SW 1271 (cell line): ENCODE results near the gene RPP38.

Experiments
- DNase-seq, 2 experiments: peaks; one replicate each; lab custom pipeline; 2025; lab: John Stamatoyannopoulos, UW

The RPP38 gene

GRCh38 chr10:15112657-15113056, 15.5 kb downstream of the RPP38 start:
- no peak for DNase-seq

DNA sequence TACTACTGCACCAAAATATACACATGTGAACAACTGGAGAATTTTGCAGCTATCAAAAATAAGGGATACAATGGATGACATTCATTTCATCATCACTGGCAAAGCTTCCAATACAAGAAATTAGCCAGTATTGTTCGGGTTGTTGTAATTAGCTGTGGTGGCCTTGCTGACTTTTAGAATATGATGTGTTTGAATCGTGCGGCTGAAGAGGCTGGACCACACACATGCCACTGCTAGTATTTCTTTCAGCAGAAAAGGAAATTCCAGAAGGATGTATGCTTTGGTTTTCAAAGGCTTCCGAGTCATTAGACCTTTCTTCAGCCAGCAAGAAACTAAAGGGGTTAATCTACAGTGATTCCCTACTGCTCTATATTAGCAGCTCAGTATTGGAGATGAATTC, 16.6 kb downstream of the RPP38 start:
- no peak for DNase-seq

GRCh38 chr10:15116225-15116624, 19.1 kb downstream of the RPP38 start:
- no peak for DNase-seq

DNA sequence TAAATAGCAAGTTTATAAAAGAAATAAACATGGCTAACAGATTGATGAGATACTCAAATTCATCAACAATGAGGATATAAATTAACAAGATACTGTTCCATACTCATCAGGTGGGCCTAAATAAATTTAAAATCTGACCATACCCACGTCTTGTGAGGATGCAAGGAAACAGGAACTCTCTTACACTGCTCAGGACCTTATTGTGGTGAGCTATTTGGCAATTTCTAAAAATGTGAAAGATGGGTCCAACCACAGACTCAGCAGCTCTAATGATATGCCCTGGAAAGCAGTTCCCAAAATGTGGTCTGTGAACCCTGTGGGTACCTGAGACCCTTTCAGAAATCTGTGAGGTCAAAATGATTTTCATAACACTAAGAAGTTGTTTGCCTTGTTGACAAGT, 21.5 kb downstream of the RPP38 start:
- no peak for DNase-seq

GRCh38 chr10:15120523-15120922, 23.4 kb downstream of the RPP38 start:
- no peak for DNase-seq

GRCh38 chr10:15121707-15122106, 24.6 kb downstream of the RPP38 start:
- no peak for DNase-seq

DNA sequence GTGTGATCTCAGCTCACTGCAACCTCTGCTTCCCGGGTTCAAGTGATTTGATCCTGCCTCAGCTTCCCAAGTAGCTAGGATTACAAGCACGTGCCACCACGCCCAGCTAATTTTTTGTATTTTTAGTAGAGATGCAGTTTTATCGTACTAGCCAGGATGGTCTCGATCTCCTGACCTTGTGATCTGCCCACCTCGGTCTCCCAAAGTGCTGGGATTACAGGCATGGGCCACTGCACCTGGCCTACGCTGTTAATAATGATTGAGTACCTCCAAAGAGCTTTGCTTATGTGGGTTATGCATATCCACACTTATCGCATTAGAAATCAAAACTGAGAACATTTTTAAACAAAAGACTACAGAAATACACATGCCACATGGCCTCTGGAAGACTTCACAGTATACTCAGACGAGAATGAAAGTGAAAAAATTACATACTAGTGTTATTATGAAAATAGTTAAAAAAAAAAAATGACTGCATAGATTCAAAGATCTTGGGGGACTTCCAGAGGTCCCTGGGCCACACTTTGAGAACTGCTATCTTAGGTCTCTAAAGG, 25.4 kb downstream of the RPP38 start:
- no peak for DNase-seq

DNA sequence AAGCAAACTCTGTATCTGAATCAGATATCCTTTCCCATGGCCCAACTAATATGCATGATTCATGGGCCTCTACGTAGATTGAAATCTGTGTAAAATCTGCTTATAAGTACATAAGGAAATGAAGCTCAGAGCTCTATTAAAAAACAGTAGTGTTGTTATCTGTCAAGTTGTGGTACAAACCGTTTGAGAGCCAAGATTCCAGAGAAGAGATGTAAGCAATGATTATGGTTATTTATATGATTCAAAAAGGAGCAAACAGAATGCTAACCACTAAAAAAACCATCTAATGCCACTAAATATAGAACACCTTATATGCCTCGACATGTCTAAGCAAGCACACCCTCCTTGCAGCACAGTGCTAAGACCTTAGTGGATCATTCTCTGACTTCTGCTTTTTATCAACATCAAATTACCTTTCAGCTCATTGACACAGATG, 26.6 kb downstream of the RPP38 start:
- DNase-seq, result no peak

DNA sequence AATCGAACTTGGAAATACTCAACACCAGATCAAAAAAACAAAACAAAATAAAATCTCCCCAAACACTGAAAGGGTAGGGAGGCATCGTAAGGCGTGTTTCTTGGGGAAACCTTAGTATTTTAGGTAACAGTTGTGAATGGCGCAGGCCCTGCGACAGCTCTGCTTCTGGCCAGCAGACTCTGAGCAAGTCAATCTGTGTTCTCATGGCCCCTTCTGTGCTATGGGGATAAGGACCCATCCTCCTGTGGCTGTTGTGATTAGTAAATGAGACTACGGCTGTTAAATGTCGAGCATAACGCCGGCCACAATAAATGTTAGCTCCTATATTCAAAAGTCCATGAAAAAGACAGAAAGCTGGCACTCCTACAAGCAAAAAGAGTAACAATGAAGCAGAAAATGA, 27.0 kb downstream of the RPP38 start:
- DNase-seq, result no peak

DNA sequence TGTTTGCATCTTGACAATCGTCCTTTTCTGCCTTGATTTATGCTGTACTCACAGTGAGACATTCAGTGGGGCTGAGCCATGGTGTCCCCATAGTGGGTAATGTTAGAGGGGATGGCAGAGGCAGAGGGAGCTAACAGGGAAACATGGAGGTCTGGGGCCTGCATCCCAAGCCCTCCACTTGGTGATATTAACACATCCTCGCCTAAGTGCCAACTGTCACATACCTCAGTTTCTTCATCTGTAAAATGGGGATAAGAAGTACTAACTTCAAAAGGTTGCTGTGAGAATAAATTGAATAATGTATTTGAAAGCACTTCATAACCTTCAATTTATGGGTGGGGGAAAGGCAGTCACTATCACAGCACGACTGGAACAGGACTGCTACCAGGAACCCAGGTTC, 27.8 kb downstream of the RPP38 start:
- no peak for DNase-seq

- DNase-seq, result no peak
These were observed 34.2 kb downstream of the RPP38 start for GRCh38 chr10:15131330-15131729.

- DNase-seq, result no peak
These were observed 39.2 kb downstream of the RPP38 start for GRCh38 chr10:15136129-15137035.

DNA sequence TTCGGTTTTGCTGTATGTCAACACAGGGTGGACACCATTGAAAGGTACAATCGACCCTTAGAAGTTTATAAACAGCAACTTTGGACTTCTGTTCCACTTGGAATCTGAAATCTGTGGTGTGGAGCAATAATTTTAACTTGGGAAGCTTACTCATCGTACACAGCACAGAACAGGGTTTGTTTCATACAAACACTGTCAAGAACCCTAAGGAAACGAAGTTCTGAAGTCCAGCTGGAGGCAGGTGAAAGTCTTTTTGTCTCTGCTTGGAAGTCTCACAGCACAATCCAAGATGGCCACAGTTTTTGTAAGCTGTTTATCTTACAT, 39.8 kb downstream of the RPP38 start:
- DNase-seq, result no peak

DNA sequence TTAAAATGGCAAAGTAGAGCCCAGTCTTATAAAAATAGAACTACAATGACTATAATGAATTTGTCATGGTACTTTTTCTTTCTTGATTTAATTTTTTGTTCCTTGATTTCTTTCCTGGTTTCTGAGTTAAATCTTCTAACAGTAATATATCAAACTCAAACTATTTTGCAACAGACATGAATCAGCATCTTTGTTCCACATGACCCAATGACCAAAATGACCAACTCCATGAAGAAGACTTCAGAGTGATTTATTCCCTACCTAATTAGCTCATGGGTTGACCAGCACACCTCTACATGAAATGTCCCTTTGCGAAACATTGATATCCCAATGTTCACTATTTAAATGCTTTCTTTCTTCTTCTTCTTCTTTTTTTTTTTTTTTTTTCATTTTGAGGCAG, 40.5 kb downstream of the RPP38 start:
- DNase-seq, result no peak

GRCh38 chr10:15140698-15141097, 43.5 kb downstream of the RPP38 start:
- DNase-seq, result no peak

GRCh38 chr10:15141136-15142054, 44.2 kb downstream of the RPP38 start:
- DNase-seq, result no peak

GRCh38 chr10:15144788-15145187, 47.6 kb downstream of the RPP38 start:
- no peak for DNase-seq

DNA sequence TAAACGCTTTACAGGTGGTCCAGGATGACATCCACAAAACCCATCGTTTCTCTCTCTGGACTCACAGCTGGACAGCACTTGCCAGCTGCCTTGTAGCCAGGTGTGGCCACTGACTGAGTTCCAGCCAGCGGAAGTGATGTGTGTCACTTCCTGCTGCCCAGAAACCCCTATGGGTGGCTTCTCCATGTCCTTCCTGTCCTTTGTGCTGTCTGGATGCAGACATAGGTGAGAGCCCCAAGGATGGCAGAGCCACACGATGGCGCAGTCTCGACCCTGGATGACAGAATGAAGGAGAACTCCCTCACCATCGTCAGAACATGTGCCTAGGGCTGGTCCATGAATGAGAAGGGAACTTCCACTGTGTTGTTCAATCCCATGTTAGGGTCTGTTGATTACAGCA, 49.2 kb downstream of the RPP38 start:
- DNase-seq, result no peak

- DNase-seq, result no peak
These were observed 50.6 kb downstream of the RPP38 start for GRCh38 chr10:15147594-15148392.

DNA sequence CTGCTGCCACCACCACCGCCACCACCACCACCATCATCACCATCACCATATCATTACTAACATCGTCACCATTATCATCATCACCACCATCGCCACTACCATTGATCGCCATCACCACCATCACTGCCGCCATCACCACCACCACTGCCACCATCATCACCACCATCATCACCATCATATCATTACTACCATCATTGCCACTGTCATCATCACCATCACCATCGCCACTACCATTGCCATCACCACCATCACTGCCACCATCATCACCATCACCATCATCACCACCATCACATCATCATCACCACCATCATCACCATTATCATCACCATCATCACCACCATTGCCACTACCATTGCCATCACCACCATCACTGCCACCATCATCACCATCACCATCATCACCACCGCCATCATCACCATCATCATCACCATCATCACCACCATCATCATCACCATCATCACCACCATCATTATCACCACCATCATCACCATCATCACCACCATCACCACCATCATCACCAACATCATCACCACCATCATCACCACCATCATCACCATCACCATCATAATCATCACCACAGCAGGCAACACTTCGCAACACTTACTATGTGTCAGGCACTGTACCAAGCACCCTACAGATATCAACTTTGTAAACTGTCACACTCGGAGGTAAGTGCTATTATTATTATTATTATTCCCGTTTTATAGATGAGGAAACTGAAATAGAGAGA, 52.1 kb downstream of the RPP38 start:
- DNase-seq, result no peak

- DNase-seq, result no peak
These were observed 53.4 kb downstream of the RPP38 start for GRCh38 chr10:15150563-15150962.
